ENCODE data around the gene RGSL1. TPM values are rescaled to one million over a fixed set of nuclear protein-coding genes. Genes with fewer than 3 reads are reported as not detected.
A peak's percentile ranks its signal among the peaks of the same experiment; 100 is the strongest.

RGSL1 gene
- total and polyA plus RNA-seq, 9 of the 15 experiments (the other 6 are each of a cell fraction or from before 2014, with no cell fraction given), result 0.03 TPM; not detected in 8

DNA sequence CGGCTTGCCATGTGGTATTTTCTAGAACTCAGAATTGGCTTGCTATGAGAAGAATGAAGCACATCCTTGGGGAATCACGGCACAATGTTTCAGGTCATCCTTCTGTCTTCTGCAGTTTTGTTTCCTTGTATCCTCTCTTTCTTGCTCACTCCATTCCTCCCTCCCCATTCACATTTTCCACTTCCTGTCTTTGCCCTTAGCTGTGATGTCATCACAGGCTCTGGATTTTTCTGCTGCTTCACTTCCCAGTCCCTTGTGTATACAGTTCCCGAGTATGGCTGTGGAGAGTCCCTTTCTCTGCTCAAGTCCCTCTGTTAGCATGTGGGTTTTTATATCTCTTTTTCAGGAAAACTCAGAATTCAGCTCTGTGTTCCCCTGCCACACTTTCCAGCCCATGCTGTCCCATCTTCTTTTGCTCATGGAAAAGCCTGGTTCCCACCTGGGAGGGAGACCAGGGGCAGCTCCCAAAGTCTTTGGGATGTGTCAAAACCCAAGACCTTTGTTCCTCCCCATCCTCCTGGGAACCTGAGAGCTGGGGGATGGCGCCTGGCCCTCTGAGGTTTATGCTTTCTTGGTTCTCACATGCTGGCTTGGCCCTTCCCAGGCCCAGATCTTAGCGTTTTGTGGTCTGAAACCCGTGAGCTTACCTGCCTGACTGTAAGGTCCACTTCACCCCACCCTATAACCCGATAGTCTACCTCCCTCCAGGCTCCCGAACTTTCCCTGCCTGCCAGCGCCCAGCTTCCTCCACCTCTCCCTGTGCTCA lies 159.1 kb downstream of the RGSL1 start:
- no TSS peak for BruUV-seq (replicated peaks)
- ChIA-PET CTCF (ENCODE audit: low intra/inter-chr PET ratio) (no interaction called here), POLR2A (interaction anchor here (0.6 to 0.8 kb wide), 3 partner anchors 8 to 351 kb away, joined by 3 read pairs; no protein-coding TSS in a partner anchor)
- no peak overlapping the region for H3K4me3 ChIP-seq
- H3K27me3 ChIP-seq (ENCODE audit: control insufficient read depth in 2 of 2, insufficient read depth in 2 of 2, low read length in 2 of 2), result peaks cover 26 to 55% of the 10 kb centered on the region in 2 experiments
- in situ Hi-C loops (cut with MboI) (no loop called here), intact Hi-C loops (cut with micrococcal nuclease) (no loop called here)
- H3K79me2 ChIP-seq (ENCODE audit: control insufficient read depth, insufficient read depth, low read length), result no peaks in the 10 kb centered on the region
- no peaks in the 10 kb centered on the region for H4K20me1 ChIP-seq (replicated peaks; ENCODE audit: control insufficient read depth, insufficient read depth, low read length)
- no peak overlapping the region for H3K4me2 ChIP-seq (ENCODE audit: insufficient read depth, low read length)
- WGBS (ENCODE audit: insufficient coverage, low coverage, missing lambda C conversion rate), result 3% methylated on average over 9 of the region's 9 CpGs
- DNase-seq (ENCODE audit: extremely low read depth in 1 of 4, low spot score in 3 of 4) (no peak), ATAC-seq (no peak), FAIRE-seq (no peak)
- H3K4me1 ChIP-seq (replicated peaks in 1 of 2; ENCODE audit: control insufficient read depth in 2 of 2, insufficient read depth in 2 of 2, low read length in 2 of 2), result peaks cover 7 to 8% of the 10 kb centered on the region in 2 experiments; a peak in 4 of 5 replicates
- H3K36me3 ChIP-seq (ENCODE audit: control insufficient read depth, insufficient read depth, low read length), result no peaks in the 10 kb centered on the region
- H3K27ac ChIP-seq (ENCODE audit: extremely low read depth, low read depth, low read length), result no peak overlapping the region
- no peak overlapping the region for H3K9ac ChIP-seq (ENCODE audit: insufficient read depth in 1 of 2, low read depth in 2 of 2, low read length in 2 of 2)
- H3K9me3 ChIP-seq (replicated peaks; ENCODE audit: control insufficient read depth, insufficient read depth, low read depth, low read length), result no peaks in the 10 kb centered on the region
- H3K9me1 ChIP-seq (ENCODE audit: control insufficient read depth, insufficient read depth, low read length), result no peaks in the 10 kb centered on the region
- no peak overlapping the region for H2AFZ ChIP-seq (ENCODE audit: low read depth, low read length)
- TF ChIP-seq, protein P1, sequence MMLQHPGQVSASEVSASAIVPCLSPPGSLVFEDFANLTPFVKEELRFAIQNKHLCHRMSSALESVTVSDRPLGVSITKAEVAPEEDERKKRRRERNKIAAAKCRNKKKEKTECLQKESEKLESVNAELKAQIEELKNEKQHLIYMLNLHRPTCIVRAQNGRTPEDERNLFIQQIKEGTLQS (IDR thresholded peaks at IDR 0.05), result peak; percentile 59
- TF ChIP-seq, protein P1 (CRISPR knock-in tag; conservative IDR thresholded peaks at IDR 0.05), result no peak
- TF ChIP-seq, protein P2, sequence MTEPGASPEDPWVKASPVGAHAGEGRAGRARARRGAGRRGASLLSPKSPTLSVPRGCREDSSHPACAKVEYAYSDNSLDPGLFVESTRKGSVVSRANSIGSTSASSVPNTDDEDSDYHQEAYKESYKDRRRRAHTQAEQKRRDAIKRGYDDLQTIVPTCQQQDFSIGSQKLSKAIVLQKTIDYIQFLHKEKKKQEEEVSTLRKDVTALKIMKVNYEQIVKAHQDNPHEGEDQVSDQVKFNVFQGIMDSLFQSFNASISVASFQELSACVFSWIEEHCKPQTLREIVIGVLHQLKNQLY (CRISPR knock-in tag; conservative IDR thresholded peaks at IDR 0.05), result no peak
- TF ChIP-seq, protein P3, sequence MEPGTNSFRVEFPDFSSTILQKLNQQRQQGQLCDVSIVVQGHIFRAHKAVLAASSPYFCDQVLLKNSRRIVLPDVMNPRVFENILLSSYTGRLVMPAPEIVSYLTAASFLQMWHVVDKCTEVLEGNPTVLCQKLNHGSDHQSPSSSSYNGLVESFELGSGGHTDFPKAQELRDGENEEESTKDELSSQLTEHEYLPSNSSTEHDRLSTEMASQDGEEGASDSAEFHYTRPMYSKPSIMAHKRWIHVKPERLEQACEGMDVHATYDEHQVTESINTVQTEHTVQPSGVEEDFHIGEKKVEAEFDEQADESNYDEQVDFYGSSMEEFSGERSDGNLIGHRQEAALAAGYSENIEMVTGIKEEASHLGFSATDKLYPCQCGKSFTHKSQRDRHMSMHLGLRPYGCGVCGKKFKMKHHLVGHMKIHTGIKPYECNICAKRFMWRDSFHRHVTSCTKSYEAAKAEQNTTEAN (CRISPR knock-in tag; IDR thresholded peaks at IDR 0.05), result no peak
- TF ChIP-seq ZNF407 (IDR thresholded peaks at IDR 0.05; ENCODE audit: low read depth), result no peak
- TF ChIP-seq, protein P4, sequence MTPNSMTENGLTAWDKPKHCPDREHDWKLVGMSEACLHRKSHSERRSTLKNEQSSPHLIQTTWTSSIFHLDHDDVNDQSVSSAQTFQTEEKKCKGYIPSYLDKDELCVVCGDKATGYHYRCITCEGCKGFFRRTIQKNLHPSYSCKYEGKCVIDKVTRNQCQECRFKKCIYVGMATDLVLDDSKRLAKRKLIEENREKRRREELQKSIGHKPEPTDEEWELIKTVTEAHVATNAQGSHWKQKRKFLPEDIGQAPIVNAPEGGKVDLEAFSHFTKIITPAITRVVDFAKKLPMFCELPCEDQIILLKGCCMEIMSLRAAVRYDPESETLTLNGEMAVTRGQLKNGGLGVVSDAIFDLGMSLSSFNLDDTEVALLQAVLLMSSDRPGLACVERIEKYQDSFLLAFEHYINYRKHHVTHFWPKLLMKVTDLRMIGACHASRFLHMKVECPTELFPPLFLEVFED (CRISPR knock-in tag; conservative IDR thresholded peaks at IDR 0.05), result 0 out of 2 replicates have a peak, but pooled peaks have one; percentile 32
- TF ChIP-seq CREM (IDR thresholded peaks at IDR 0.05; ENCODE audit: low read depth), result 0 out of 2 replicates have a peak, but pooled peaks have one; percentile 43
